WTC11 (cell line): Measurements from ENCODE around the gene MYO7B. TPM values are rescaled to one million over a fixed set of nuclear protein-coding genes. Genes with fewer than 3 reads are reported as not detected.

ENCODE experiments used
- ATAC-seq: fragments of 200-7000 bp; cut with Tn5 transposase; 2 replicates; pipeline ENCODE4 v1.10.0; 2021; ENCODE audit warnings: mild to moderate bottlenecking, moderate library complexity
- CTCF ChIA-PET: fragments of 300-600 bp; sonication (Branson Sonifier 250); formaldehyde crosslinking; loops from one replicate; lab custom pipeline; 2021; ENCODE audit warnings: antibody characterized with exemption; lab: Charles Lee
- POLR2A ChIA-PET: fragments of 350-600 bp; sonication (Branson Sonifier 250); formaldehyde crosslinking; loops from one replicate; lab custom pipeline; 2021; ENCODE audit warnings: antibody characterized with exemption; lab: Charles Lee
- DNase-seq: peaks from one replicate; pipeline ENCODE4 v3.0.0; 2021; ENCODE audit warnings: low spot score
- H3K27ac Mint-ChIP-seq: 2 replicates; pipeline ENCODE4 v1.8.0; 2021; ENCODE audit warnings: mixed read lengths
- H3K27me3 Mint-ChIP-seq: 2 replicates; pipeline ENCODE4 v1.8.0; 2021; ENCODE audit warnings: low read depth, mild to moderate bottlenecking, moderate library complexity, mixed read lengths
- H3K36me3 Mint-ChIP-seq: 2 replicates; pipeline ENCODE4 v1.8.0; 2021; ENCODE audit warnings: mixed read lengths
- H3K4me1 Mint-ChIP-seq: 2 replicates; pipeline ENCODE4 v1.8.0; 2022; ENCODE audit warnings: mixed read lengths
- H3K4me3 Mint-ChIP-seq: 2 replicates; pipeline ENCODE4 v1.8.0; 2021; ENCODE audit warnings: mild to moderate bottlenecking, moderate library complexity, mixed read lengths
- H3K9me3 Mint-ChIP-seq: 2 replicates; pipeline ENCODE4 v1.8.0; 2021; ENCODE audit warnings: mixed read lengths
- CREM ChIP-seq: sonication (generic); formaldehyde crosslinking; IDR thresholded peaks from 2 replicates; pipeline ENCODE4 v1.8.1; 2022; ENCODE audit warnings: mild to moderate bottlenecking, missing genetic modification reagents, moderate library complexity
- FOXK1 ChIP-seq: sonication (generic); formaldehyde crosslinking; IDR thresholded peaks from 2 replicates; pipeline ENCODE4 v1.8.0; 2022; ENCODE audit warnings: mild to moderate bottlenecking, moderate library complexity, missing genetic modification reagents
- SMAD3 ChIP-seq: sonication (generic); formaldehyde crosslinking; IDR thresholded peaks from 2 replicates; pipeline ENCODE4 v1.8.0; 2022; ENCODE audit warnings: missing genetic modification reagents, mild to moderate bottlenecking, borderline replicate concordance
- ZNF121 ChIP-seq: sonication (generic); formaldehyde crosslinking; IDR thresholded peaks from 2 replicates; pipeline ENCODE4 v1.8.0; 2023; ENCODE audit warnings: missing genetic modification reagents
- ZNF671 ChIP-seq: fragments of 250-450 bp; sonication (Bioruptor Pico); IDR thresholded peaks from 2 replicates; pipeline ENCODE4 v1.8.0; 2021; ENCODE audit warnings: mild to moderate bottlenecking
- total RNA-seq: library from RNA; stranded (reverse); gene quantifications from 3 replicates; pipeline ENCODE4 v1.2.3, GENCODE V29; 2021
- TF ChIP-seq, protein P1 (sequence below): fragments of 200-600 bp; IDR thresholded peaks from 2 replicates; pipeline ENCODE4 v1.8.0; 2022; ENCODE audit warnings: antibody characterized with exemption
- TF ChIP-seq, protein P2 (sequence below): sonication (generic); formaldehyde crosslinking; IDR thresholded peaks from 2 replicates; pipeline ENCODE4 v1.8.1; 2022; ENCODE audit warnings: missing genetic modification reagents, borderline replicate concordance
- TF ChIP-seq, protein P3 (sequence below): fragments of 250-450 bp; sonication (Bioruptor Pico); conservative IDR thresholded peaks from 2 replicates; pipeline ENCODE4 v1.9.0; 2021; ENCODE audit warnings: mild to moderate bottlenecking
- TF ChIP-seq, protein P4 (sequence below): sonication (generic); formaldehyde crosslinking; IDR thresholded peaks from 2 replicates; pipeline ENCODE4 v1.8.1; 2023; ENCODE audit warnings: mild to moderate bottlenecking, missing genetic modification reagents
- TF ChIP-seq, protein P5 (sequence below): sonication (generic); formaldehyde crosslinking; IDR thresholded peaks from 2 replicates; pipeline ENCODE4 v1.8.1; 2022; ENCODE audit warnings: low read depth, mild to moderate bottlenecking, moderate library complexity, missing genetic modification reagents, borderline replicate concordance
- TF ChIP-seq, protein P6 (sequence below): fragments of 250-450 bp; sonication (Bioruptor Pico); IDR thresholded peaks from 2 replicates; pipeline ENCODE4 v2.1.2; 2022; ENCODE audit warnings: mild to moderate bottlenecking, moderate library complexity
- TF ChIP-seq, protein P7 (sequence below): sonication (generic); formaldehyde crosslinking; conservative IDR thresholded peaks from 2 replicates; pipeline ENCODE4 v1.8.1; 2022; ENCODE audit warnings: mild to moderate bottlenecking, missing genetic modification reagents
- TF ChIP-seq, protein P8 (sequence below): sonication (generic); formaldehyde crosslinking; IDR thresholded peaks from 2 replicates; pipeline ENCODE4 v1.8.1; 2023; ENCODE audit warnings: mild to moderate bottlenecking, missing genetic modification reagents, borderline replicate concordance

The MYO7B gene
- total RNA-seq, 1 experiment from 2014 or later: not detected

DNA sequence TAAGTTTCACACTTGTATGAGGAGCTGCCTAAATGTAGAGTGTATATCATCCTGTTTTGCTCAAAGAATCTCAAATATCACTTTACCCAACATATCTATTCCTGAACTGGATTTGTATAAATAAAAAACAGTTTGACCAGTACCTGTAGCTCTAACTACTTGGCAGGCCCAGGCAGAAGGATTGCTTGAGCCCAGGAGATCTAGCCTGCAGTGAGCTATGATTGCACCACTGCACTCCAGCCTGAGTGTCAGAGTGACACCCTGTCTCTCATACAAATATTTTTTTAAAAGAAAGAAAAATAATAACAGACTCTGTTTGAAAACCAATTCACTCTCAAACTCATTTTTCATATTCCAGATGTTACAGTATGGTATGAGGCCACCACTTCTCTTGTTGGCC lies 147.6 kb downstream of the MYO7B start:
- no peak overlapping the region for H3K4me3 Mint-ChIP-seq
- ChIA-PET CTCF (interaction anchor here (0.8 to 2.8 kb wide), 2 partner anchors 13 to 92 kb away, joined by 3 to 11 read pairs; no protein-coding TSS in a partner anchor), POLR2A (no interaction called here)
- H3K4me1 Mint-ChIP-seq: no peaks in the 10 kb centered on the region
- H3K27ac Mint-ChIP-seq: no peak overlapping the region
- DNase-seq (no peak), ATAC-seq (no peak)
- H3K9me3 Mint-ChIP-seq: peaks cover 3% of the 10 kb centered on the region
- H3K27me3 Mint-ChIP-seq: peaks cover 9% of the 10 kb centered on the region
- TF ChIP-seq, protein P1, sequence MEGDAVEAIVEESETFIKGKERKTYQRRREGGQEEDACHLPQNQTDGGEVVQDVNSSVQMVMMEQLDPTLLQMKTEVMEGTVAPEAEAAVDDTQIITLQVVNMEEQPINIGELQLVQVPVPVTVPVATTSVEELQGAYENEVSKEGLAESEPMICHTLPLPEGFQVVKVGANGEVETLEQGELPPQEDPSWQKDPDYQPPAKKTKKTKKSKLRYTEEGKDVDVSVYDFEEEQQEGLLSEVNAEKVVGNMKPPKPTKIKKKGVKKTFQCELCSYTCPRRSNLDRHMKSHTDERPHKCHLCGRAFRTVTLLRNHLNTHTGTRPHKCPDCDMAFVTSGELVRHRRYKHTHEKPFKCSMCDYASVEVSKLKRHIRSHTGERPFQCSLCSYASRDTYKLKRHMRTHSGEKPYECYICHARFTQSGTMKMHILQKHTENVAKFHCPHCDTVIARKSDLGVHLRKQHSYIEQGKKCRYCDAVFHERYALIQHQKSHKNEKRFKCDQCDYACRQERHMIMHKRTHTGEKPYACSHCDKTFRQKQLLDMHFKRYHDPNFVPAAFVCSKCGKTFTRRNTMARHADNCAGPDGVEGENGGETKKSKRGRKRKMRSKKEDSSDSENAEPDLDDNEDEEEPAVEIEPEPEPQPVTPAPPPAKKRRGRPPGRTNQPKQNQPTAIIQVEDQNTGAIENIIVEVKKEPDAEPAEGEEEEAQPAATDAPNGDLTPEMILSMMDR: no peak
- TF ChIP-seq CREM (CRISPR knock-in tag) (no peak), FOXK1 (no peak), ZNF671 (CRISPR knock-in tag) (no peak), ZNF121 (CRISPR knock-in tag) (no peak)
- TF ChIP-seq, protein P2, sequence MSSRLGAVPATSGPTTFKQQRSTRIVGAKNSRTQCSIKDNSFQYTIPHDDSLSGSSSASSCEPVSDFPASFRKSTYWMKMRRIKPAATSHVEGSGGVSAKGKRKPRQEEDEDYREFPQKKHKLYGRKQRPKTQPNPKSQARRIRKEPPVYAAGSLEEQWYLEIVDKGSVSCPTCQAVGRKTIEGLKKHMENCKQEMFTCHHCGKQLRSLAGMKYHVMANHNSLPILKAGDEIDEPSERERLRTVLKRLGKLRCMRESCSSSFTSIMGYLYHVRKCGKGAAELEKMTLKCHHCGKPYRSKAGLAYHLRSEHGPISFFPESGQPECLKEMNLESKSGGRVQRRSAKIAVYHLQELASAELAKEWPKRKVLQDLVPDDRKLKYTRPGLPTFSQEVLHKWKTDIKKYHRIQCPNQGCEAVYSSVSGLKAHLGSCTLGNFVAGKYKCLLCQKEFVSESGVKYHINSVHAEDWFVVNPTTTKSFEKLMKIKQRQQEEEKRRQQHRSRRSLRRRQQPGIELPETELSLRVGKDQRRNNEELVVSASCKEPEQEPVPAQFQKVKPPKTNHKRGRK: no peak
- peaks cover 1% of the 10 kb centered on the region; the same call in 1 of the 2 replicates for H3K36me3 Mint-ChIP-seq

DNA sequence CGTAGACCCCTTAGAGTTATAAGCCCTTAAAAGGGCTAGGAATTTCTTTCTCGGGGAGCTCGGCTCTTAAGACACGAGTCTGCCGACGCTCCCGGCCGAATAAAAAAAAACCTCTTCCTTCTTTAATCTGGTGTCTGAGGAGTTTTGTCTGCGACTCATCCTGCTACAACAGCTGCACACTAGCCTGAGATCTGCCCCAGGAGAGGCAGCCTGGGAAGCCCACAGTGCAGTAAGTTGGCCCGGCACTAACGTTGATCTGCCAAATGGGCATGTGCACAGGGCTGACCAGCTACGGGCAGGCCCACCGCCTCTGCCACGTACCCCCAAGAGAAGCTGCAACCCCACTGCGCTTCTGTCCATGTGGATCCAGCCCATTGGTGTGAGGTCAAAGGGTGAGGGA lies 148.3 kb downstream of the MYO7B start:
- ATAC-seq (no peak), DNase-seq (no peak)
- Mint-ChIP-seq H3K27me3 (peaks cover 6% of the 10 kb centered on the region), H3K27ac (no peak overlapping the region), H3K9me3 (peaks cover 10% of the 10 kb centered on the region), H3K4me3 (no peak overlapping the region), H3K36me3 (peaks cover 5% of the 10 kb centered on the region), H3K4me1 (no peaks in the 10 kb centered on the region)
- TF ChIP-seq, protein P3, sequence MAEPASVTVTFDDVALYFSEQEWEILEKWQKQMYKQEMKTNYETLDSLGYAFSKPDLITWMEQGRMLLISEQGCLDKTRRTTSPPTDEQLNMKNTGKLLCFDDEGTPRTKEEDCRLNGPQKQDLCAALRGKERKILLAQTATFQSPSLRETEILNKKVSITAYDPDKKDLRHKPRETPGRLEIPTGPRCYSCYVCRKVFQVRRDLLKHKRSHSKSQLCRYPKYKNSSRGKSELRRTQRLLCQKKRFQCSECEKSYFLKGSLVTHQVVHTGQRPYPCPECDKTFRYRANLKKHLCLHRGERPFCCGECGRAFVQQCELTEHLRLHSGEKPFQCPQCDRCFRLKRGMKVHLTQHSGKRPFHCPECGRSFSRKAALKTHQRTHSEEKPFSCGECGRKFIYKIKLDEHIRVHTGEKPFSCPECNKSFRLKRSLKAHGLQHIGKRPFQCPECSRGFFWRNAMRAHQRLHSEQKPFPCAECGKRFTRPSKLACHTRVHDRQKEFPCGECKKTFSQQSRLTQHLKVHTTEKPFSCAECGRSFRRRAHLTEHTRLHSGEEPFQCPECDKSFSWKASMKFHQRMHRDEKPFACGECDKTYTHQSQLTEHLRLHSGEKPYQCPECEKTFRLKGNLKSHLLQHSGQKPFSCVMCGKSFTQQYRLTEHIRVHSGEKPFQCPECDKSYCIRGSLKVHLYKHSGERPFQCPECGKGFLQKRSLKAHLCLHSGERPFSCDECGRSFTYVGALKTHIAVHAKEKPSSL (CRISPR knock-in tag): no peak
- TF ChIP-seq SMAD3 (CRISPR knock-in tag): no peak
- TF ChIP-seq, protein P4, sequence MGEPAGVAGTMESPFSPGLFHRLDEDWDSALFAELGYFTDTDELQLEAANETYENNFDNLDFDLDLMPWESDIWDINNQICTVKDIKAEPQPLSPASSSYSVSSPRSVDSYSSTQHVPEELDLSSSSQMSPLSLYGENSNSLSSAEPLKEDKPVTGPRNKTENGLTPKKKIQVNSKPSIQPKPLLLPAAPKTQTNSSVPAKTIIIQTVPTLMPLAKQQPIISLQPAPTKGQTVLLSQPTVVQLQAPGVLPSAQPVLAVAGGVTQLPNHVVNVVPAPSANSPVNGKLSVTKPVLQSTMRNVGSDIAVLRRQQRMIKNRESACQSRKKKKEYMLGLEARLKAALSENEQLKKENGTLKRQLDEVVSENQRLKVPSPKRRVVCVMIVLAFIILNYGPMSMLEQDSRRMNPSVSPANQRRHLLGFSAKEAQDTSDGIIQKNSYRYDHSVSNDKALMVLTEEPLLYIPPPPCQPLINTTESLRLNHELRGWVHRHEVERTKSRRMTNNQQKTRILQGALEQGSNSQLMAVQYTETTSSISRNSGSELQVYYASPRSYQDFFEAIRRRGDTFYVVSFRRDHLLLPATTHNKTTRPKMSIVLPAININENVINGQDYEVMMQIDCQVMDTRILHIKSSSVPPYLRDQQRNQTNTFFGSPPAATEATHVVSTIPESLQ (CRISPR knock-in tag): no peak
- ChIA-PET POLR2A (no interaction called here), CTCF (interaction anchor here (0.8 to 2.8 kb wide), 2 partner anchors 12 to 92 kb away, joined by 3 to 11 read pairs; no protein-coding TSS in a partner anchor)

DNA sequence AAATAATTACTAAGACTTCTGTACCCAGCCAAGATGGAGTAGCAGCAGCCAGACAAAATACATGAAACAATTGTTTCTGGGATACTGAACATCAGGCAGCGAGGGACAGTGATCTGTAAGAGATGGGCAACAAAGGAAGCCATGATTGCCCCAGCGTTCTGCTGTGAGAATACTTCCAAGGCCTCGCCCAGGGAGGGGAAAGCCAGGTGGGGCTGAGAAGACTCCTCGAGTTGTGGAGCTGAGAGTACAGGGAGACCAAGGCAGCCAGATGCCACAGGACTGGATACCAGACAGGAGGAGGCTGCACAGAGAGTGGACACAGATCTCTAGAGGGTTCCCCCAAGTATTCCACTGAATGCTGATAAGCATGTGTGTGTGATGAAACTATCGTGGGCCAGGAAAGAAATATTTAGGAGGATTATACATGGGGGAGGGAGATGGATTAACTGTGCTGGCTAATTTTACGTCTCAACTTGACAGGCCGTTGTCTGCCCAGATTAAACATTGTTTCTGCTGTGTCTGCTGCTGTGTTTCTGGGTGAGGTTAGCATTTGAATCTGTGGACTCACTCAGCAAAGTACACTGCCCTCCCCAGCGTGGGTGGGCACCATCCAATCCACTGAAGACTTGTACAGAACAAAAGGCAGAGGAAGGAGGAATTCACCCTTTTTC lies 150.1 kb downstream of the MYO7B start:
- Mint-ChIP-seq H3K4me3 (no peak overlapping the region), H3K4me1 (no peaks in the 10 kb centered on the region), H3K27ac (no peak overlapping the region; the same call in 1 of the 2 replicates), H3K36me3 (peaks cover 16% of the 10 kb centered on the region), H3K27me3 (peaks cover 7% of the 10 kb centered on the region), H3K9me3 (peaks cover 19% of the 10 kb centered on the region)
- ChIA-PET CTCF (no interaction called here), POLR2A (no interaction called here)
- no peak for DNase-seq
- ATAC-seq: no peak
- TF ChIP-seq, protein P5, sequence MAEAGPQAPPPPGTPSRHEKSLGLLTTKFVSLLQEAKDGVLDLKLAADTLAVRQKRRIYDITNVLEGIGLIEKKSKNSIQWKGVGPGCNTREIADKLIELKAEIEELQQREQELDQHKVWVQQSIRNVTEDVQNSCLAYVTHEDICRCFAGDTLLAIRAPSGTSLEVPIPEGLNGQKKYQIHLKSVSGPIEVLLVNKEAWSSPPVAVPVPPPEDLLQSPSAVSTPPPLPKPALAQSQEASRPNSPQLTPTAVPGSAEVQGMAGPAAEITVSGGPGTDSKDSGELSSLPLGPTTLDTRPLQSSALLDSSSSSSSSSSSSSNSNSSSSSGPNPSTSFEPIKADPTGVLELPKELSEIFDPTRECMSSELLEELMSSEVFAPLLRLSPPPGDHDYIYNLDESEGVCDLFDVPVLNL (CRISPR knock-in tag): no peak
- TF ChIP-seq, protein P6, sequence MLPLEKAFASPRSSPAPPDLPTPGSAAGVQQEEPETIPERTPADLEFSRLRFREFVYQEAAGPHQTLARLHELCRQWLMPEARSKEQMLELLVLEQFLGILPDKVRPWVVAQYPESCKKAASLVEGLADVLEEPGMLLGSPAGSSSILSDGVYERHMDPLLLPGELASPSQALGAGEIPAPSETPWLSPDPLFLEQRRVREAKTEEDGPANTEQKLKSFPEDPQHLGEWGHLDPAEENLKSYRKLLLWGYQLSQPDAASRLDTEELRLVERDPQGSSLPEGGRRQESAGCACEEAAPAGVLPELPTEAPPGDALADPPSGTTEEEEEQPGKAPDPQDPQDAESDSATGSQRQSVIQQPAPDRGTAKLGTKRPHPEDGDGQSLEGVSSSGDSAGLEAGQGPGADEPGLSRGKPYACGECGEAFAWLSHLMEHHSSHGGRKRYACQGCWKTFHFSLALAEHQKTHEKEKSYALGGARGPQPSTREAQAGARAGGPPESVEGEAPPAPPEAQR (CRISPR knock-in tag): no peak
- TF ChIP-seq, protein P2: no peak
- TF ChIP-seq, protein P7, sequence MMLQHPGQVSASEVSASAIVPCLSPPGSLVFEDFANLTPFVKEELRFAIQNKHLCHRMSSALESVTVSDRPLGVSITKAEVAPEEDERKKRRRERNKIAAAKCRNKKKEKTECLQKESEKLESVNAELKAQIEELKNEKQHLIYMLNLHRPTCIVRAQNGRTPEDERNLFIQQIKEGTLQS: no peak
- TF ChIP-seq, protein P8, sequence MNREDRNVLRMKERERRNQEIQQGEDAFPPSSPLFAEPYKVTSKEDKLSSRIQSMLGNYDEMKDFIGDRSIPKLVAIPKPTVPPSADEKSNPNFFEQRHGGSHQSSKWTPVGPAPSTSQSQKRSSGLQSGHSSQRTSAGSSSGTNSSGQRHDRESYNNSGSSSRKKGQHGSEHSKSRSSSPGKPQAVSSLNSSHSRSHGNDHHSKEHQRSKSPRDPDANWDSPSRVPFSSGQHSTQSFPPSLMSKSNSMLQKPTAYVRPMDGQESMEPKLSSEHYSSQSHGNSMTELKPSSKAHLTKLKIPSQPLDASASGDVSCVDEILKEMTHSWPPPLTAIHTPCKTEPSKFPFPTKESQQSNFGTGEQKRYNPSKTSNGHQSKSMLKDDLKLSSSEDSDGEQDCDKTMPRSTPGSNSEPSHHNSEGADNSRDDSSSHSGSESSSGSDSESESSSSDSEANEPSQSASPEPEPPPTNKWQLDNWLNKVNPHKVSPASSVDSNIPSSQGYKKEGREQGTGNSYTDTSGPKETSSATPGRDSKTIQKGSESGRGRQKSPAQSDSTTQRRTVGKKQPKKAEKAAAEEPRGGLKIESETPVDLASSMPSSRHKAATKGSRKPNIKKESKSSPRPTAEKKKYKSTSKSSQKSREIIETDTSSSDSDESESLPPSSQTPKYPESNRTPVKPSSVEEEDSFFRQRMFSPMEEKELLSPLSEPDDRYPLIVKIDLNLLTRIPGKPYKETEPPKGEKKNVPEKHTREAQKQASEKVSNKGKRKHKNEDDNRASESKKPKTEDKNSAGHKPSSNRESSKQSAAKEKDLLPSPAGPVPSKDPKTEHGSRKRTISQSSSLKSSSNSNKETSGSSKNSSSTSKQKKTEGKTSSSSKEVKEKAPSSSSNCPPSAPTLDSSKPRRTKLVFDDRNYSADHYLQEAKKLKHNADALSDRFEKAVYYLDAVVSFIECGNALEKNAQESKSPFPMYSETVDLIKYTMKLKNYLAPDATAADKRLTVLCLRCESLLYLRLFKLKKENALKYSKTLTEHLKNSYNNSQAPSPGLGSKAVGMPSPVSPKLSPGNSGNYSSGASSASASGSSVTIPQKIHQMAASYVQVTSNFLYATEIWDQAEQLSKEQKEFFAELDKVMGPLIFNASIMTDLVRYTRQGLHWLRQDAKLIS: no peak
